B cell (primary cell): Measurements from ENCODE around the gene FKBP2. TPM values are rescaled to one million over a fixed set of nuclear protein-coding genes. Genes with fewer than 3 reads are reported as not detected.

Experiments
- ATAC-seq: fragments of 200-7000 bp; cut with Tn5 transposase; one replicate; pipeline ENCODE4 v1.10.0; 2021; ENCODE audit warnings: low read depth, mild to moderate bottlenecking, moderate number of reproducible peaks, moderate library complexity
- CTCF ChIA-PET: fragments of 350-600 bp; sonication (Branson Sonifier 250); formaldehyde crosslinking; loops from one replicate; lab custom pipeline; 2021; ENCODE audit warnings: antibody characterized with exemption, inconsistent platforms; lab: Charles Lee
- POLR2A ChIA-PET: fragments of 350-600 bp; sonication (Branson Sonifier 250); formaldehyde crosslinking; loops from one replicate; lab custom pipeline; 2021; ENCODE audit warnings: antibody characterized with exemption; lab: Charles Lee
- DNase-seq: peaks from one replicate; pipeline ENCODE4 v3.0.0; 2013
- H2AFZ ChIP-seq: 2 replicates; pipeline ENCODE4 v1.6.1; 2012; ENCODE audit warnings: mild to moderate bottlenecking, low read depth, low read length; ENCODE audit not compliant: insufficient read depth, poor library complexity, severe bottlenecking
- H3K27ac ChIP-seq, 2 donors: 1 replicate in 1 of 2; 2 replicates in 1 of 2; pipeline ENCODE4 v1.5.1; 2012 to 2013; ENCODE audit warnings: low read length in 2 of 2, mild to moderate bottlenecking in 2 of 2, moderate library complexity in 1 of 2
- H3K27me3 ChIP-seq, 4 experiments: fragments of 200-600 bp in 1 of 4; sonication (generic) in 1 of 4; replicated peaks in 1 of 4; 1 replicate in 2 of 4; 2 replicates in 2 of 4; pipeline versions ENCODE4 v1.6.1 to v1.7.0; 2013 to 2016; ENCODE audit warnings: low read length in 3 of 4, mild to moderate bottlenecking in 2 of 4, mixed read lengths in 1 of 4, moderate library complexity in 1 of 4; ENCODE audit not compliant: insufficient read depth in 4 of 4, control insufficient read depth in 3 of 4; ENCODE audit errors: control extremely low read depth in 1 of 4
- H3K36me3 ChIP-seq, 2 experiments: replicated peaks in 1 of 2; 1 replicate in 1 of 2; 2 replicates in 1 of 2; pipeline versions ENCODE4 v1.6.1 to v1.7.1; 2013; ENCODE audit warnings: low read length in 1 of 2; ENCODE audit not compliant: insufficient read depth in 2 of 2, control insufficient read depth in 1 of 2; ENCODE audit errors: control extremely low read depth in 1 of 2, extremely low read depth in 1 of 2
- H3K4me1 ChIP-seq, 2 donors: fragments of 200-600 bp in 1 of 2; sonication (generic) in 1 of 2; 1 replicate in 1 of 2; 2 replicates in 1 of 2; pipeline versions ENCODE4 v1.5.1 to v1.6.1; 2013 to 2017; ENCODE audit warnings: low read length in 2 of 2; ENCODE audit not compliant: control insufficient read depth in 2 of 2, insufficient read depth in 2 of 2
- H3K4me2 ChIP-seq: replicated peaks from 2 replicates; pipeline ENCODE3; 2012; ENCODE audit warnings: mild to moderate bottlenecking, low read depth, low read length; ENCODE audit not compliant: poor library complexity, severe bottlenecking
- H3K4me3 ChIP-seq, 5 experiments: fragments of 200-600 bp in 1 of 5; sonication (generic) in 1 of 5; 1 replicate in 3 of 5; 2 replicates in 2 of 5; pipeline versions ENCODE4 v1.5.1 to v1.7.0; 2011 to 2016; ENCODE audit warnings: low read length in 4 of 5, mild to moderate bottlenecking in 4 of 5, low read depth in 2 of 5, control low read depth in 1 of 5, moderate library complexity in 1 of 5; ENCODE audit not compliant: insufficient read depth in 1 of 5; ENCODE audit errors: control extremely low read depth in 1 of 5, extremely low read depth in 1 of 5
- H3K79me2 ChIP-seq: fragments of 200-600 bp; sonication (generic); one replicate; pipeline ENCODE4 v1.6.0; 2016; ENCODE audit warnings: low read length; ENCODE audit not compliant: control insufficient read depth, insufficient read depth
- H3K9ac ChIP-seq: fragments of 200-600 bp; sonication (generic); 2 replicates; pipeline ENCODE4 v1.6.1; 2017; ENCODE audit warnings: mild to moderate bottlenecking, low read length, moderate library complexity
- H3K9me3 ChIP-seq, 3 donors: one replicate each; pipeline versions ENCODE4 v1.6.1 to v1.7.1; 2013; ENCODE audit warnings: low read length in 2 of 3; ENCODE audit not compliant: control insufficient read depth in 2 of 3, insufficient read depth in 1 of 3; ENCODE audit errors: control extremely low read depth in 1 of 3
- H4K20me1 ChIP-seq: 2 replicates; pipeline ENCODE4 v1.6.0; 2012; ENCODE audit warnings: mild to moderate bottlenecking, low read length; ENCODE audit not compliant: insufficient read depth, control insufficient read depth, poor library complexity, severe bottlenecking
- H3K27ac Mint-ChIP-seq: one replicate; pipeline ENCODE4 v1.8.0; 2021; ENCODE audit warnings: mixed read lengths
- H3K27me3 Mint-ChIP-seq: one replicate; pipeline ENCODE4 v1.8.0; 2021; ENCODE audit warnings: mixed read lengths
- H3K4me1 Mint-ChIP-seq: one replicate; pipeline ENCODE4 v1.8.0; 2021; ENCODE audit warnings: mixed read lengths
- H3K4me3 Mint-ChIP-seq: one replicate; pipeline ENCODE4 v1.8.0; 2021; ENCODE audit warnings: mixed read lengths
- H3K9me3 Mint-ChIP-seq: one replicate; pipeline ENCODE4 v1.8.0; 2022; ENCODE audit warnings: mixed read lengths; ENCODE audit not compliant: insufficient read depth
- CTCF ChIP-seq: fragments of 200-600 bp; IDR thresholded peaks from one replicate; pipeline ENCODE4 v1.8.0; 2022; ENCODE audit warnings: antibody characterized with exemption, mild to moderate bottlenecking
- EZH2 ChIP-seq: IDR thresholded peaks from 2 replicates; pipeline ENCODE4 v1.6.1; 2012; ENCODE audit warnings: borderline replicate concordance, low read depth, mild to moderate bottlenecking, moderate library complexity, low read length; ENCODE audit not compliant: insufficient read depth, poor library complexity, severe bottlenecking
- WGBS: methylation state at CpG from one replicate; pipeline ENCODE4 v1.1.5; 2013; ENCODE audit warnings: missing lambda C conversion rate; ENCODE audit not compliant: insufficient coverage; 5-methylcytosine and 5-hydroxymethylcytosine counted together
- intact Hi-C: fragments of 100-400 bp; cut with micrococcal nuclease; formaldehyde crosslinking; loops from one replicate; pipeline ENCODE4 v1.10.0; 2022
- polyA plus RNA-seq: library from polyadenylated mRNA; depleted of rRNA; stranded (reverse); fragments of >200 nt; gene quantifications from 2 replicates; pipeline ENCODE4 v1.2.3, GENCODE V29; 2012
- total RNA-seq, 2 donors: library from RNA; stranded (reverse); fragments of 120-200 nt in 1 of 2; gene quantifications; 1 replicate in 1 of 2; 2 replicates in 1 of 2; pipeline versions ENCODE4 v1.2.3 to v1.2.4, GENCODE V29; 2013 to 2022

The FKBP2 gene
- total and polyA plus RNA-seq, 2 donors (not counting 1 experiment from before 2014, with no cell fraction given) = 23.7 to 38.2 TPM

DNA sequence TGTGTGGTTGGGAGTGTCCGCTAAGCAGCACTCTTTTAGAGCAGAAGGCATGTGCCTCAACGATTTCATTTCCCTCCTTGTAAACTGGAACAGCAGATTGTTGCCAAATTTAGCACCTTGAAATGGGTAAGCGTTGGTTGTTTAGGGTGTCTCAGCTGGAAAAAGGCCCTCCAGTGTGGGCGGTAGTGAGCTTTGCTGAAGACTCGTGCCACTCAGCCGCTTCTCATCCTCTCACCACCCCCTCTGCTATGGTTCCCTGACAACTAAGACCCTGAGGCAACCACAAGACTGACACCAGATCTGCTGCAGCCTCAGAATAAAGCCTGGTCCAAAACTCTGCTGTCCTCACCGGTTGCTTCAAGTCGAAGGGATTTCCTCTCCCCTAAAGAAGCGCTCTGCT is 44.3 kb upstream of the FKBP2 start:
- intact Hi-C loops = no loop called here
- POLR2A ChIA-PET = interaction anchor here (0.6 kb wide), 1 partner anchor 33 kb away, joined by 3 read pairs; no protein-coding TSS in a partner anchor
- Histone ChIP-seq H3K27ac (no peak overlapping the region), H3K4me1 (peaks cover 4 to 6% of the 10 kb centered on the region in 2 donors), H3K36me3 (peaks cover 13 to 84% of the 10 kb centered on the region in 2 experiments), H3K4me2 (no peak overlapping the region), H2AFZ (no peak overlapping the region), H3K79me2 (peaks cover 8% of the 10 kb centered on the region), H4K20me1 (peaks cover 37% of the 10 kb centered on the region), H3K9ac (no peak overlapping the region), H3K9me3 (no peaks in the 10 kb centered on the region), H3K27me3 (no peaks in the 10 kb centered on the region), H3K4me3 (no peak overlapping the region)
- H3K27ac Mint-ChIP-seq = no peak overlapping the region
- DNase-seq (no peak), ATAC-seq (no peak)
- H3K27me3 Mint-ChIP-seq = no peaks in the 10 kb centered on the region
- peaks cover 8% of the 10 kb centered on the region for H3K4me1 Mint-ChIP-seq
- TF ChIP-seq CTCF (no peak), EZH2 (no peak)
- WGBS = 98% methylated on average over 6 of the region's 9 CpGs
- H3K4me3 Mint-ChIP-seq = no peak overlapping the region
- CTCF ChIA-PET = interaction anchor here (0.6 to 3.2 kb wide), 5 partner anchors 8 to 317 kb away, joined by 3 to 12 read pairs (median 4); no protein-coding TSS in a partner anchor
- no peaks in the 10 kb centered on the region for H3K9me3 Mint-ChIP-seq

DNA sequence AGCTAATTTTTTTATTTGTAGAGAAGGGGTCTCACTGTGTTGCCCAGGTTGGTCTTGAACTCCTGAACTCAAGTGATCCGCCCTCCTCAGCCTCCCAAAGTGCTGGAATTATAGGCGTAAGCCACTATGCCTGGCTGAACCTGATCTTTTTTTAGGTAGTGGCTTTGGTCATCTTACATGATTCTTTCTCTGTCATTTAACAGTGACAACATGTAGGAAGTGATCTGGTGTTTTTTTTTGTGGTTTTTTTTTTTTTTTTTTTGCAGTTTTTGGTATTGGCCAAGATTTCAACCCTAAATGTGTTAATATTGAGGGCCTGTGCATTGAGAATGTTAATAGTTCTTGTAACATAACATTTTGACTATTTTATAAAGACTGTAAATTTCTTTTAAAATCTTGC is 42.4 kb upstream of the FKBP2 start:
- H3K4me3 ChIP-seq = no peak overlapping the region
- H3K27me3 Mint-ChIP-seq = no peaks in the 10 kb centered on the region
- CTCF ChIA-PET = no interaction called here
- no peaks in the 10 kb centered on the region for H3K4me1 Mint-ChIP-seq
- no peaks in the 10 kb centered on the region for H3K9me3 ChIP-seq
- peaks cover 10 to 85% of the 10 kb centered on the region in 2 experiments for H3K36me3 ChIP-seq
- no peak overlapping the region for H3K4me2 ChIP-seq
- TF ChIP-seq EZH2 (no peak), CTCF (no peak)
- no peak for DNase-seq
- WGBS = no CpG with 5 or more reads among the region's 2 CpGs
- no peak overlapping the region for H3K9ac ChIP-seq
- no peaks in the 10 kb centered on the region for H3K9me3 Mint-ChIP-seq
- H2AFZ ChIP-seq = no peak overlapping the region
- intact Hi-C loops = no loop called here
- no peak for ATAC-seq
- no peak overlapping the region for H3K27ac Mint-ChIP-seq
- H3K4me3 Mint-ChIP-seq = no peak overlapping the region
- no peak overlapping the region for H3K27ac ChIP-seq
- H4K20me1 ChIP-seq = peaks cover 23% of the 10 kb centered on the region
- H3K27me3 ChIP-seq = no peaks in the 10 kb centered on the region
- H3K4me1 ChIP-seq = no peaks in the 10 kb centered on the region
- POLR2A ChIA-PET = interaction anchor here (0.6 kb wide), 1 partner anchor 429 kb away, joined by 3 read pairs; no protein-coding TSS in a partner anchor
- peaks cover 8% of the 10 kb centered on the region for H3K79me2 ChIP-seq
